ENCODE data around the gene ALDH1A3. TPM values are rescaled to one million over a fixed set of nuclear protein-coding genes. Genes with fewer than 3 reads are reported as not detected.

ALDH1A3 gene
- total RNA-seq, 5 donors from 2014 or later (not counting 1 experiment from before 2014, with no cell fraction given), result 0.26 to 1.2 (median 0.38) TPM; not detected in 2

DNA sequence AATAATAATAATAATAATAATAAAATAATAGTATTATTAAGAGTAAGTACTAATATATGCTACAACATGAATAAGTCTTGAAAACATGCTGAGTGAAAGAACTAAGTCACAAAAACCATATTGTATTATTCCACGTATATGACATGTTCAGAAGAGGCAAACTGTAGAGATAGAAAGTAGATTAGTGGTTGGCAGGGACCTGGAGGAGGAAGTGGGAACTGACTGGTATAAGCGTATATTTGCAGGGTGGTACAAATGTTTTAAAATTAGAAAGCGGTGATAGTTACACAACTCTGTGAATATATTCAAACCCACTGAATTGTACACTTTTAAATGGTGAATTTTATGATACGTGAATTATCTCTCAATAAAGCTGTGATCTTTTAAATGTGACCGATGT lies 72.3 kb downstream of the ALDH1A3 start:
- ChIA-PET CTCF (no interaction called here), POLR2A (no interaction called here)
- no peak overlapping the region for H3K4me3 ChIP-seq (ENCODE audit: control insufficient read depth in 1 of 2, extremely low read depth in 1 of 2, low read length in 1 of 2)
- no CpG with 5 or more reads among the region's 5 CpGs for WGBS (ENCODE audit: insufficient coverage)
- Mint-ChIP-seq H3K36me3 (no peaks in the 10 kb centered on the region), H3K4me3 (no peak overlapping the region), H3K9me3 (no peaks in the 10 kb centered on the region), H3K27ac (no peak overlapping the region), H3K4me1 (peaks cover 0 to 2% (median 0%) of the 10 kb centered on the region in 3 donors), H3K27me3 (peaks cover 15 to 20% of the 10 kb centered on the region in 2 donors)
- H3K36me3 ChIP-seq (ENCODE audit: control insufficient read depth in 2 of 2, extremely low read depth in 1 of 2, insufficient read depth in 1 of 2, low read length in 1 of 2), result no peaks in the 10 kb centered on the region
- DNase-seq, result no peak
- no peaks in the 10 kb centered on the region for H3K9me3 ChIP-seq
- no peaks in the 10 kb centered on the region for H3K27me3 ChIP-seq (replicated peaks in 1 of 2; ENCODE audit: control insufficient read depth in 2 of 2, extremely low read depth in 1 of 2, insufficient read depth in 2 of 2, low read length in 1 of 2)
- no peak for ATAC-seq (replicated peaks in 1 of 4)
- H3K27ac ChIP-seq (ENCODE audit: low read length), result no peak overlapping the region
- H3K4me1 ChIP-seq (ENCODE audit: control insufficient read depth in 1 of 2, extremely low read depth in 1 of 2, insufficient read depth in 2 of 2, low read length in 2 of 2), result no peaks in the 10 kb centered on the region

DNA sequence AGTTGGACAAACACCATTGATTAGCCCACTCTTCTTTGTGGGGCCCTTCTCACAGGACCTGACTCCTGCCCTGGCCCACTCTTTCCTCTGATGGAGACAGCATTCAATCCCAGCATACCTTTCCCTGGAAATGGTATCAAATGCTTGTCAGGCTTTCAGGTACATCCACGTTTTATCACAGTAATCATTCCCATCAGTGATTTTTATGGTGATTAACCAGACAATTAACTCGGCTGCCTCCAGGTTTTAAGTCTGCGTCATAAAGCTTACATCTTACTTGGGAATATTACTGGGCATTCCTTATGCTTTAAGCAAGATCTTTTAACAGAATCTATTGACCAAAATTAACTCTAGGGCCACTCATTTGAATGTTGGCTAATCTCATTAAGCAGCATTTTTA lies 72.9 kb downstream of the ALDH1A3 start:
- WGBS (ENCODE audit: insufficient coverage), result 76% methylated on average over 2 of the region's 3 CpGs

DNA sequence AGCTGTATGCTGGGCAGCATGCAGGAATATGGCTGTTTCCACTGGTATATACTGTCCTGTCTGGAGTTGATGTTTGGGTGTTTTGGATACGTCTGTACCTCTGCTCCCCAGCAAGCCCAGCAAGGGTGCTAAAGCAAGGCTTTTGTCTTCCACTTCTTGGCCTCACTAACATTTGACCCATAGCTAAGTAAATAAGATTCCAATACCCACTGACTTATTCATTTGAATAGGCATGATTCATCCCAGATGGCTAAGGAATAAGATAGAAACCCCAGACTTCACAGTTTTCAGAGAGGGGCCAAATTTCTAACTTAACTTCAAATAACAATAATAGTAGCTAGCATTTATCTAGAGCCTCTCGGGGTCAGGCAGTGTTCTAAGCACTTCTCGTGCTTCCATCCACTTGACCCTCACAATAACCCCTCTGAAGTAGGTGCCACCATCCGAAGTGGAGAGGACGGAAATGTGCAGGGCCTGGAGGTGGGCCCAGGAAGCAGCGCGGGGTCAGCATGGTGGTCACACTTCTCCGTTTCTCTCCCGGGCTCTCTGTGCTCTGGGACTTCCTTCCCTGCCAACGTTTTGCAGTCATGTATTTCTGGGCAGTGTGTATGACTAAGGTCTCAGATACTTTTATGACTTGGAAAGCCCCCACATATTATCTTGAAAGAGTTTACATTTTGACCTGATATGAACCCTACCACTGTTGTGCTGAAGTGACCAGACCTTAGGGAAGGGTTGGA lies 78.9 kb downstream of the ALDH1A3 start:
- ChIA-PET CTCF (no interaction called here), POLR2A (no interaction called here)
- WGBS (ENCODE audit: insufficient coverage), result 75% methylated on average over 4 of the region's 10 CpGs
- no peaks in the 10 kb centered on the region for H3K36me3 Mint-ChIP-seq
- peaks cover 29 to 33% of the 10 kb centered on the region in 2 donors for H3K27me3 Mint-ChIP-seq
- Histone ChIP-seq H3K27me3 (replicated peaks in 1 of 2; ENCODE audit: control insufficient read depth in 2 of 2, extremely low read depth in 1 of 2, insufficient read depth in 2 of 2, low read length in 1 of 2) (peaks cover 0 to 13% of the 10 kb centered on the region in 2 experiments), H3K36me3 (ENCODE audit: control insufficient read depth in 2 of 2, extremely low read depth in 1 of 2, insufficient read depth in 1 of 2, low read length in 1 of 2) (no peaks in the 10 kb centered on the region), H3K4me3 (ENCODE audit: control insufficient read depth in 1 of 2, extremely low read depth in 1 of 2, low read length in 1 of 2) (no peak overlapping the region), H3K4me1 (ENCODE audit: control insufficient read depth in 1 of 2, extremely low read depth in 1 of 2, insufficient read depth in 2 of 2, low read length in 2 of 2) (no peaks in the 10 kb centered on the region), H3K27ac (ENCODE audit: low read length) (no peak overlapping the region), H3K9me3 (no peaks in the 10 kb centered on the region)
- no peak overlapping the region for H3K27ac Mint-ChIP-seq
- no peak for ATAC-seq (replicated peaks in 1 of 4)
- no peak overlapping the region for H3K4me3 Mint-ChIP-seq
- H3K4me1 Mint-ChIP-seq, result peaks cover 0 to 2% (median 0%) of the 10 kb centered on the region in 3 donors
- DNase-seq, result no peak
- no peaks in the 10 kb centered on the region for H3K9me3 Mint-ChIP-seq

More for the DNA sequence above, 72.9 kb downstream of the ALDH1A3 start:
- ATAC-seq (replicated peaks in 1 of 4) (no peak), DNase-seq (no peak)
- H3K27me3 Mint-ChIP-seq, result peaks cover 14 to 20% of the 10 kb centered on the region in 2 donors
- POLR2A ChIA-PET, result no interaction called here
- Histone ChIP-seq H3K36me3 (ENCODE audit: control insufficient read depth in 2 of 2, extremely low read depth in 1 of 2, insufficient read depth in 1 of 2, low read length in 1 of 2) (no peaks in the 10 kb centered on the region), H3K27me3 (replicated peaks in 1 of 2; ENCODE audit: control insufficient read depth in 2 of 2, extremely low read depth in 1 of 2, insufficient read depth in 2 of 2, low read length in 1 of 2) (no peaks in the 10 kb centered on the region), H3K27ac (ENCODE audit: low read length) (no peak overlapping the region), H3K9me3 (no peaks in the 10 kb centered on the region), H3K4me1 (ENCODE audit: control insufficient read depth in 1 of 2, extremely low read depth in 1 of 2, insufficient read depth in 2 of 2, low read length in 2 of 2) (no peaks in the 10 kb centered on the region), H3K4me3 (ENCODE audit: control insufficient read depth in 1 of 2, extremely low read depth in 1 of 2, low read length in 1 of 2) (no peak overlapping the region)
- H3K27ac Mint-ChIP-seq, result no peak overlapping the region
- CTCF ChIA-PET, result no interaction called here
- no peaks in the 10 kb centered on the region for H3K9me3 Mint-ChIP-seq
- peaks cover 0 to 2% (median 0%) of the 10 kb centered on the region in 3 donors for H3K4me1 Mint-ChIP-seq
- no peak overlapping the region for H3K4me3 Mint-ChIP-seq
- no peaks in the 10 kb centered on the region for H3K36me3 Mint-ChIP-seq

DNA sequence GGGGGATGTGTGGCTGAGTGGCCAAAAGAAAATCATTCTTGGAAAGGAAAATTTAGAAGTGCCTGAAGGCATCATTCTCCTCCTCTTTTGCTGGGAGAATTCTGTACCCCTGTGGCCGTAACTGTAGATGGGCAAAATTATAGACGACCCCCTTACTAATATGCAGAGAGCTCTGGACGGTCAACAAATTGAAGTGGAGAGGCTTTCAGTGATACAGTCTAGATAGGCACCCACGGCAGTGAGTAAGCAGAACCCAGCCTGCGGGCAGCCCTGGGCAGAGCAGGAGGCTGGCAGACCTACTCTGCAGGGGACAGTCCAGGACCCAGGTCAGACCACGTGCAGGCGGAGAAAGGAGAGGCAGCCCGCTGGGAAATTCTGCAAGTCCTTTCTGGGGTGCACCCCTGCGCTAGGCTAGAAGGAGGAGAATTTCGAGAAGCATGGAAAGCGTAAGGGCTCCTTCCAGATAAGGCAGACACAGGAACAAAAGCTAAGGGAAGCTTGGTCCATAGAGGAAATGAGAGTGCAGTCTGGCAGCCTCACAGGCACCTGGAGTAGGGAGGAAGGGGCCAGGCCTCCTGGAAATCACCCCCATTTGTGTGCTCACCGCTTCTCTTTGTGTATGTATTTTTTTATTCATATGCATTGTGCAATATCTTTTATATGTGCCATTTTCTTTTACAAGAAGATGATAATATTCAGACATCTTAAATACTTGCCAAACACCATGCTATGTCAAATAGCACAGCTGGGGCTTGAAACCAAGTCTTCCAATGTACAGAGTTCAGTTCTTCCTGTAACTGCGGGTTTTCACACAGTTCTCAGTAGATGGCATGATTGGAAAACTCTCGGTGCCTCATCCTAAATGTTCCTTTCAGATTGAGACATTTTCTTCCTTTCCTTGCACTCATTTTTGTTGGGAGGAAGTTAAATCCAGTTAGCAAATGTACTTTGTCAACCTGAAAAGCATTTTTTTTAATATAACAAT lies 79.7 kb downstream of the ALDH1A3 start:
- Histone ChIP-seq H3K27ac (ENCODE audit: low read length) (no peak overlapping the region), H3K4me1 (ENCODE audit: control insufficient read depth in 1 of 2, extremely low read depth in 1 of 2, insufficient read depth in 2 of 2, low read length in 2 of 2) (no peaks in the 10 kb centered on the region), H3K4me3 (ENCODE audit: control insufficient read depth in 1 of 2, extremely low read depth in 1 of 2, low read length in 1 of 2) (no peak overlapping the region), H3K9me3 (no peaks in the 10 kb centered on the region), H3K27me3 (replicated peaks in 1 of 2; ENCODE audit: control insufficient read depth in 2 of 2, extremely low read depth in 1 of 2, insufficient read depth in 2 of 2, low read length in 1 of 2) (peaks cover 0 to 18% of the 10 kb centered on the region in 2 experiments), H3K36me3 (ENCODE audit: control insufficient read depth in 2 of 2, extremely low read depth in 1 of 2, insufficient read depth in 1 of 2, low read length in 1 of 2) (no peaks in the 10 kb centered on the region)
- no peak overlapping the region for H3K27ac Mint-ChIP-seq
- no peaks in the 10 kb centered on the region for H3K36me3 Mint-ChIP-seq
- H3K4me3 Mint-ChIP-seq, result no peak overlapping the region
- H3K27me3 Mint-ChIP-seq, result peaks cover 34 to 42% of the 10 kb centered on the region in 2 donors
- 66% methylated on average over 8 of the region's 14 CpGs for WGBS (ENCODE audit: insufficient coverage)
- POLR2A ChIA-PET, result no interaction called here
- H3K4me1 Mint-ChIP-seq, result peaks cover 0 to 2% (median 0%) of the 10 kb centered on the region in 3 donors
- no peaks in the 10 kb centered on the region for H3K9me3 Mint-ChIP-seq
- ATAC-seq (replicated peaks in 1 of 4), result no peak
- no peak for DNase-seq
- CTCF ChIA-PET, result no interaction called here

Other genes with a start within 250 kb of the ALDH1A3 start
- gene LRRK1, start 39.5 kb downstream of the ALDH1A3 start, total RNA-seq, result 1 to 10 TPM; 1.1 to 2.0 (median 1.7) TPM